ENCODE results near the gene PRIMA1.

Gene PRIMA1

GRCh38 chr14:93752980-93753561 lies 35.2 kb downstream of the PRIMA1 start:
- Histone ChIP-seq H3K4me3 (ENCODE audit: low read length) (no peak overlapping the region), H3K36me3 (ENCODE audit: insufficient read depth, low read length) (no peaks in the 10 kb centered on the region), H3K27ac (ENCODE audit: low read depth, low read length) (no peak overlapping the region), H3K9me3 (ENCODE audit: insufficient read depth, low read depth, low read length) (no peaks in the 10 kb centered on the region), H3K9ac (ENCODE audit: low read depth, low read length) (no peak overlapping the region), H3K27me3 (ENCODE audit: insufficient read depth, low read length) (no peaks in the 10 kb centered on the region), H3K4me1 (ENCODE audit: insufficient read depth, low read length) (no peaks in the 10 kb centered on the region)
- WGBS, result 93% methylated on average over 4 of the region's 4 CpGs

GRCh38 chr14:93751946-93752655 lies 36.2 kb downstream of the PRIMA1 start:
- no peak overlapping the region for H3K9ac ChIP-seq (ENCODE audit: low read depth, low read length)
- H3K27me3 ChIP-seq (ENCODE audit: insufficient read depth, low read length), result no peaks in the 10 kb centered on the region
- no peaks in the 10 kb centered on the region for H3K9me3 ChIP-seq (ENCODE audit: insufficient read depth, low read depth, low read length)
- H3K4me1 ChIP-seq (ENCODE audit: insufficient read depth, low read length), result no peaks in the 10 kb centered on the region
- WGBS, result 88% methylated on average over 19 of the region's 19 CpGs
- no peak overlapping the region for H3K27ac ChIP-seq (ENCODE audit: low read depth, low read length)
- no peak overlapping the region for H3K4me3 ChIP-seq (ENCODE audit: low read length)
- H3K36me3 ChIP-seq (ENCODE audit: insufficient read depth, low read length), result no peaks in the 10 kb centered on the region

GRCh38 chr14:93749076-93749420 lies 39.2 kb downstream of the PRIMA1 start:
- Histone ChIP-seq H3K27me3 (ENCODE audit: insufficient read depth, low read length) (no peaks in the 10 kb centered on the region), H3K9ac (ENCODE audit: low read depth, low read length) (no peak overlapping the region), H3K4me3 (ENCODE audit: low read length) (no peak overlapping the region), H3K27ac (ENCODE audit: low read depth, low read length) (no peak overlapping the region), H3K9me3 (ENCODE audit: insufficient read depth, low read depth, low read length) (no peaks in the 10 kb centered on the region), H3K36me3 (ENCODE audit: insufficient read depth, low read length) (no peaks in the 10 kb centered on the region), H3K4me1 (ENCODE audit: insufficient read depth, low read length) (peaks cover 13% of the 10 kb centered on the region)
- WGBS, result 94% methylated on average over 8 of the region's 8 CpGs

- H3K4me3 ChIP-seq (ENCODE audit: low read length), result no peak overlapping the region
- 88% methylated on average over 25 of the region's 25 CpGs for WGBS
Observed at GRCh38 chr14:93748208-93749075, 39.8 kb downstream of the PRIMA1 start.

GRCh38 chr14:93747560-93747959 lies 40.7 kb downstream of the PRIMA1 start:
- Histone ChIP-seq H3K9ac (ENCODE audit: low read depth, low read length) (no peak overlapping the region), H3K4me1 (ENCODE audit: insufficient read depth, low read length) (peaks cover 13% of the 10 kb centered on the region), H3K27ac (ENCODE audit: low read depth, low read length) (no peak overlapping the region), H3K36me3 (ENCODE audit: insufficient read depth, low read length) (no peaks in the 10 kb centered on the region), H3K27me3 (ENCODE audit: insufficient read depth, low read length) (no peaks in the 10 kb centered on the region), H3K4me3 (ENCODE audit: low read length) (no peak overlapping the region), H3K9me3 (ENCODE audit: insufficient read depth, low read depth, low read length) (no peaks in the 10 kb centered on the region)
- WGBS, result 94% methylated on average over 1 of the region's 1 CpG

More at GRCh38 chr14:93748208-93749075, 39.8 kb downstream of the PRIMA1 start:
- Histone ChIP-seq H3K27me3 (ENCODE audit: insufficient read depth, low read length) (no peaks in the 10 kb centered on the region), H3K27ac (ENCODE audit: low read depth, low read length) (no peak overlapping the region), H3K4me1 (ENCODE audit: insufficient read depth, low read length) (peaks cover 13% of the 10 kb centered on the region), H3K36me3 (ENCODE audit: insufficient read depth, low read length) (no peaks in the 10 kb centered on the region), H3K9me3 (ENCODE audit: insufficient read depth, low read depth, low read length) (no peaks in the 10 kb centered on the region), H3K9ac (ENCODE audit: low read depth, low read length) (no peak overlapping the region)

- Histone ChIP-seq H3K27ac (ENCODE audit: low read depth, low read length) (no peak overlapping the region), H3K4me3 (ENCODE audit: low read length) (no peak overlapping the region), H3K9me3 (ENCODE audit: insufficient read depth, low read depth, low read length) (no peaks in the 10 kb centered on the region), H3K9ac (ENCODE audit: low read depth, low read length) (no peak overlapping the region), H3K27me3 (ENCODE audit: insufficient read depth, low read length) (no peaks in the 10 kb centered on the region), H3K36me3 (ENCODE audit: insufficient read depth, low read length) (no peaks in the 10 kb centered on the region), H3K4me1 (ENCODE audit: insufficient read depth, low read length) (peaks cover 13% of the 10 kb centered on the region)
- 94% methylated on average over 15 of the region's 15 CpGs for WGBS
Observed at GRCh38 chr14:93747102-93747501, 41.2 kb downstream of the PRIMA1 start.

GRCh38 chr14:93745603-93746273 lies 42.5 kb downstream of the PRIMA1 start:
- peaks cover 13% of the 10 kb centered on the region for H3K4me1 ChIP-seq (ENCODE audit: insufficient read depth, low read length)
- 73% methylated on average over 13 of the region's 13 CpGs for WGBS
- H3K9ac ChIP-seq (ENCODE audit: low read depth, low read length), result no peak overlapping the region
- H3K36me3 ChIP-seq (ENCODE audit: insufficient read depth, low read length), result no peaks in the 10 kb centered on the region
- no peak overlapping the region for H3K27ac ChIP-seq (ENCODE audit: low read depth, low read length)
- no peaks in the 10 kb centered on the region for H3K9me3 ChIP-seq (ENCODE audit: insufficient read depth, low read depth, low read length)
- H3K27me3 ChIP-seq (ENCODE audit: insufficient read depth, low read length), result no peaks in the 10 kb centered on the region
- no peak overlapping the region for H3K4me3 ChIP-seq (ENCODE audit: low read length)

GRCh38 chr14:93744876-93745275 lies 43.4 kb downstream of the PRIMA1 start:
- H3K27ac ChIP-seq (ENCODE audit: low read depth, low read length), result no peak overlapping the region
- no peaks in the 10 kb centered on the region for H3K27me3 ChIP-seq (ENCODE audit: insufficient read depth, low read length)
- H3K4me3 ChIP-seq (ENCODE audit: low read length), result no peak overlapping the region
- no peaks in the 10 kb centered on the region for H3K36me3 ChIP-seq (ENCODE audit: insufficient read depth, low read length)
- peaks cover 13% of the 10 kb centered on the region for H3K4me1 ChIP-seq (ENCODE audit: insufficient read depth, low read length)
- no peak overlapping the region for H3K9ac ChIP-seq (ENCODE audit: low read depth, low read length)
- 94% methylated on average over 5 of the region's 8 CpGs for WGBS
- no peaks in the 10 kb centered on the region for H3K9me3 ChIP-seq (ENCODE audit: insufficient read depth, low read depth, low read length)

- Histone ChIP-seq H3K27me3 (ENCODE audit: insufficient read depth, low read length) (no peaks in the 10 kb centered on the region), H3K9me3 (ENCODE audit: insufficient read depth, low read depth, low read length) (no peaks in the 10 kb centered on the region), H3K9ac (ENCODE audit: low read depth, low read length) (no peak overlapping the region), H3K27ac (ENCODE audit: low read depth, low read length) (no peak overlapping the region), H3K4me3 (ENCODE audit: low read length) (no peak overlapping the region), H3K4me1 (ENCODE audit: insufficient read depth, low read length) (peaks cover 13% of the 10 kb centered on the region), H3K36me3 (ENCODE audit: insufficient read depth, low read length) (no peaks in the 10 kb centered on the region)
- 86% methylated on average over 14 of the region's 14 CpGs for WGBS
Observed at GRCh38 chr14:93744176-93744575, 44.1 kb downstream of the PRIMA1 start.

- Histone ChIP-seq H3K9ac (ENCODE audit: low read depth, low read length) (no peak overlapping the region), H3K27me3 (ENCODE audit: insufficient read depth, low read length) (no peaks in the 10 kb centered on the region), H3K36me3 (ENCODE audit: insufficient read depth, low read length) (no peaks in the 10 kb centered on the region), H3K9me3 (ENCODE audit: insufficient read depth, low read depth, low read length) (no peaks in the 10 kb centered on the region), H3K27ac (ENCODE audit: low read depth, low read length) (no peak overlapping the region), H3K4me1 (ENCODE audit: insufficient read depth, low read length) (peaks cover 13% of the 10 kb centered on the region), H3K4me3 (ENCODE audit: low read length) (no peak overlapping the region)
- WGBS, result 94% methylated on average over 26 of the region's 26 CpGs
Observed at GRCh38 chr14:93743270-93744060, 44.8 kb downstream of the PRIMA1 start.

Data from HUES64 (cell line).